C4-2B (cell line): ENCODE measurements around the gene PAH.

Source experiments
- ZFX ChIP-seq: fragments of 450-650 bp; IDR thresholded peaks from 2 replicates; pipeline ENCODE4 v1.6.1; 2017
- TF ChIP-seq, protein P1 (sequence below): fragments of 450-650 bp; conservative IDR thresholded peaks from 2 replicates; pipeline ENCODE4 v1.5.1; 2017; ENCODE audit warnings: mild to moderate bottlenecking

DNA sequence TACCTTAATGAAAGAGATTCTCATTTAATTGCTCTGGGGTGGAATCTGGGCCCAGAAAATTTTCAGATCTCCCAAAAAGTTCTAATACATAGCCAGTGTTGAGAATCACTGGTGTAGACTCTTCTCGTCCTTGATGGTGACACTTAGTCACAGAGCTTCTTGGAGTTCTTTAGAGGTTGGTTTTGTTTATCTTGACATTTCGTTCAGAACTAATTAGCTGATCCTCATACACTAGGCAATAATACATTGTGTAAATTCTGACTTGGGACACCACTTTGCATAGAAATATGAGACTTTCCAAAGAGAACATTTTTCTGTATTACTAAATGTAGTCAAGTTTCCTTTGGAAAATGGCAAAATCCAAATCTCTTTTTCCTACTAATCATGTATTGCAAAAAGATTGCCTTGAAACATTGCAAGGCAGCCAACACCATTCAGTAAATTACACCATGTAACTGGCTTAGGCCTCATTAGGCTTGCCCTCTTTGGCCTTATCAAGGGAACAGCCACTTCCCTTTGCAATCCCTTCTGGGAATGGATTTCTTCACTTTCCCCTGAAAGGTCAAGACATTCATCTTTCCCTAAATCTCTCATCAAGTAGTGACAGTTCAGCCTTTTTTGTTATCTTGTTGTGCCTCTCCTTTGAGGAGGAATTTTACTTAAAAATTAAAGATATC, 102.2 kb downstream of the PAH start:
- TF ChIP-seq, protein P1, sequence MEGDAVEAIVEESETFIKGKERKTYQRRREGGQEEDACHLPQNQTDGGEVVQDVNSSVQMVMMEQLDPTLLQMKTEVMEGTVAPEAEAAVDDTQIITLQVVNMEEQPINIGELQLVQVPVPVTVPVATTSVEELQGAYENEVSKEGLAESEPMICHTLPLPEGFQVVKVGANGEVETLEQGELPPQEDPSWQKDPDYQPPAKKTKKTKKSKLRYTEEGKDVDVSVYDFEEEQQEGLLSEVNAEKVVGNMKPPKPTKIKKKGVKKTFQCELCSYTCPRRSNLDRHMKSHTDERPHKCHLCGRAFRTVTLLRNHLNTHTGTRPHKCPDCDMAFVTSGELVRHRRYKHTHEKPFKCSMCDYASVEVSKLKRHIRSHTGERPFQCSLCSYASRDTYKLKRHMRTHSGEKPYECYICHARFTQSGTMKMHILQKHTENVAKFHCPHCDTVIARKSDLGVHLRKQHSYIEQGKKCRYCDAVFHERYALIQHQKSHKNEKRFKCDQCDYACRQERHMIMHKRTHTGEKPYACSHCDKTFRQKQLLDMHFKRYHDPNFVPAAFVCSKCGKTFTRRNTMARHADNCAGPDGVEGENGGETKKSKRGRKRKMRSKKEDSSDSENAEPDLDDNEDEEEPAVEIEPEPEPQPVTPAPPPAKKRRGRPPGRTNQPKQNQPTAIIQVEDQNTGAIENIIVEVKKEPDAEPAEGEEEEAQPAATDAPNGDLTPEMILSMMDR, result no peak
- no peak for TF ChIP-seq ZFX
